K562 (cell line): ENCODE data around the gene HLA-DMB. TPM values are rescaled to one million over a fixed set of nuclear protein-coding genes. Genes with fewer than 3 reads are reported as not detected.

Experiments
- KLF6 ChIP-seq: fragments of 250-450 bp; sonication (Bioruptor Pico); IDR thresholded peaks from 2 replicates; pipeline ENCODE4 v1.4.0; 2020; ENCODE audit warnings: mild to moderate bottlenecking, moderate library complexity, borderline replicate concordance
- NCOA4 ChIP-seq: fragments of 450-650 bp; IDR thresholded peaks from 2 replicates; pipeline ENCODE4 v1.6.1; 2018; ENCODE audit warnings: mild to moderate bottlenecking; ENCODE audit not compliant: partially characterized antibody
- NFYB ChIP-seq: IDR thresholded peaks from 2 replicates; pipeline ENCODE4 v1.6.1; 2011; ENCODE audit warnings: mild to moderate bottlenecking, moderate library complexity; ENCODE audit not compliant: insufficient read length; ENCODE audit errors: extremely low read depth
- NR2C2 ChIP-seq, 2 experiments: fragments of 200-800 bp in 1 of 2; sonication (Bioruptor generic) in 1 of 2; sonication (generic) in 1 of 2; formaldehyde crosslinking in 1 of 2; IDR thresholded peaks; 2 replicates each; pipeline versions ENCODE4 v1.6.1 to v1.8.0; 2016 to 2022; ENCODE audit warnings: mild to moderate bottlenecking in 1 of 2, missing compliant biosample characterization in 1 of 2, missing genetic modification characterization in 1 of 2, missing genetic modification reagents in 1 of 2
- NUFIP1 ChIP-seq: fragments of 450-650 bp; IDR thresholded peaks from 2 replicates; pipeline ENCODE4 v1.6.1; 2018; ENCODE audit not compliant: partially characterized antibody
- SIN3A ChIP-seq, 2 experiments: fragments of 150-350 bp in 1 of 2; IDR thresholded peaks; 2 replicates each; pipeline ENCODE4 v1.6.1; 2011 to 2016; ENCODE audit warnings: borderline replicate concordance in 2 of 2, low read depth in 2 of 2, low read length in 2 of 2, mild to moderate bottlenecking in 2 of 2, moderate library complexity in 2 of 2; ENCODE audit not compliant: control insufficient read depth in 1 of 2
- SP1 ChIP-seq: sonication (generic); formaldehyde crosslinking; IDR thresholded peaks from 2 replicates; pipeline ENCODE4 v1.8.1; 2022; ENCODE audit warnings: mild to moderate bottlenecking, missing genetic modification reagents
- ZNF175 ChIP-seq: fragments of 200-800 bp; sonication (Bioruptor generic); IDR thresholded peaks from 2 replicates; pipeline ENCODE4 v1.6.1; 2016; ENCODE audit warnings: low read depth, mild to moderate bottlenecking, missing genetic modification characterization, missing compliant biosample characterization
- ZNF232 ChIP-seq: sonication (generic); formaldehyde crosslinking; IDR thresholded peaks from 2 replicates; pipeline ENCODE4 v1.8.0; 2022; ENCODE audit warnings: mild to moderate bottlenecking, missing genetic modification reagents
- ZNF644 ChIP-seq: fragments of 200-800 bp; sonication (Bioruptor generic); IDR thresholded peaks from 2 replicates; pipeline ENCODE4 v1.6.1; 2016; ENCODE audit warnings: low read depth, missing genetic modification characterization, missing compliant biosample characterization
- ZNF668 ChIP-seq: fragments of 250-450 bp; sonication (Bioruptor Pico); IDR thresholded peaks from 2 replicates; pipeline ENCODE4 v1.8.0; 2022; ENCODE audit warnings: mild to moderate bottlenecking, inconsistent platforms
- polyA plus RNA-seq, 8 experiments: library from polyadenylated mRNA; depleted of rRNA in 4 of 8; stranded (reverse) in 5 of 8; unstranded in 3 of 8; fragments of >200 nt; fragmentation: Nextera tagmentation in 2 of 8; fragmentation: Illumina TruSeq in 1 of 8; extraction: Ambion mirVana in 2 of 8; extraction: Trizol in 1 of 8; gene quantifications; 2 replicates each; pipeline versions ENCODE4 v1.2.1 to v1.2.3, GENCODE V29; 2011 to 2014; ENCODE audit warnings: inconsistent platforms in 1 of 8, missing spikeins in 1 of 8
- total RNA-seq, 7 experiments: library from RNA; depleted of rRNA in 6 of 7; stranded (reverse); fragments of >200 nt in 6 of 7; fragmentation: Illumina TruSeq in 2 of 7; extraction: Trizol in 2 of 7; gene quantifications; 2 replicates each; pipeline versions ENCODE4 v1.2.1 to v1.2.3, GENCODE V29; 2011 to 2021; ENCODE audit warnings: low replicate concordance in 1 of 7
- TF ChIP-seq, protein P1 (sequence below): sonication (generic); formaldehyde crosslinking; IDR thresholded peaks from 2 replicates; pipeline ENCODE4 v1.8.1; 2023; ENCODE audit warnings: missing genetic modification reagents, mild to moderate bottlenecking, borderline replicate concordance
- TF ChIP-seq, protein P2 (sequence below), 3 experiments: IDR thresholded peaks in 2 of 3; conservative IDR thresholded peaks in 1 of 3; 2 replicates each; pipeline ENCODE4 v1.5.1; 2011 to 2012; ENCODE audit warnings: low read length in 3 of 3, mild to moderate bottlenecking in 3 of 3, control low read depth in 2 of 3, improper control_type of control experiment in 1 of 3, inconsistent platforms in 1 of 3, low read depth in 1 of 3, mixed read lengths in 1 of 3, moderate library complexity in 1 of 3; ENCODE audit not compliant: insufficient read depth in 2 of 3
- TF ChIP-seq, protein P3 (sequence below), 2 experiments: fragments of 150-350 bp in 1 of 2; IDR thresholded peaks; 2 replicates each; pipeline ENCODE4 v1.6.1; 2012 to 2016; ENCODE audit warnings: low read depth in 2 of 2, low read length in 2 of 2, mild to moderate bottlenecking in 1 of 2, moderate library complexity in 1 of 2

HLA-DMB gene
- total and polyA plus RNA-seq, 9 of the 15 experiments (the other 6 are each of a cell fraction or from before 2014, with no cell fraction given): 0.38 TPM; not detected in 8

DNA sequence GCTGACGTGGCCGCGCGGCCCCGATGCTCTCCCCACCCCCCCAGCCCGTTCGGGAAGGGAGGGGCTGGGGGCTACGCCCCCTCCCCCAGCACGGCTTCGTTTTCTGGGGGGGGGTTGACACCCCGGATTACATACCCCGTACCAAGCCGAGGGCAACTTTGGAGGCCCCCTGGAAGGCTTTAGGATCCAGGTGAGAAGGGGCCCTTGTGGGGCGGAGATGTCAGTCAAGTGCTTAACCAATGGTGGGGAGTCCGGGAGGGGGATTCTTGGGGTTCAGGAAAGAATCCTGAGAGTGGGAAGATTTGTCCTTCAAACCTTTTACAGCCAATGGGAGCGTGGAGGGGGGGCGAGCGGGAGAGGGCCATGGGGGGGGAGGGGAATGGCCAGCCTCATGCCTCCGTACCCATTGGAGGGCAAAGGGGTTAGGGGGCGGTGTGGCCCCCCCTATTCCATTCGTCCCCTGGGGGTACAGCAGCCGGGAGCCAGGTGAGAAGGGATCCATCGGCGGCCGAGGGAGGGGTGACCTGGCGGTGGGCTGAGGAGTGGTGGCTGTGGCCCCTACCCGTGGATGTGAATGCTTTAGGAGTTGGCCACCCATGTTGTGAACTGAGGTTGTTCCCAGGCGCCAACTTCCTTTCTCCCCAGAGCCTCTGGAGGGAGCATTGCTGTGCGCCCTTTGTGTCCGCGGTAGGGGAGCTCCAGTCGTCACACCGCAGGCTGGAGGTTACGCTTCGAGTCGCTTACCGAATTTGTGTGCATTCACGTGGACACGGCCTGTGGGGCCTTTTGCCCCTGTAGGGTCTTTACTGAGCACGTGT is 28.2 kb upstream of the HLA-DMB start (continued):
- TF ChIP-seq, protein P1, sequence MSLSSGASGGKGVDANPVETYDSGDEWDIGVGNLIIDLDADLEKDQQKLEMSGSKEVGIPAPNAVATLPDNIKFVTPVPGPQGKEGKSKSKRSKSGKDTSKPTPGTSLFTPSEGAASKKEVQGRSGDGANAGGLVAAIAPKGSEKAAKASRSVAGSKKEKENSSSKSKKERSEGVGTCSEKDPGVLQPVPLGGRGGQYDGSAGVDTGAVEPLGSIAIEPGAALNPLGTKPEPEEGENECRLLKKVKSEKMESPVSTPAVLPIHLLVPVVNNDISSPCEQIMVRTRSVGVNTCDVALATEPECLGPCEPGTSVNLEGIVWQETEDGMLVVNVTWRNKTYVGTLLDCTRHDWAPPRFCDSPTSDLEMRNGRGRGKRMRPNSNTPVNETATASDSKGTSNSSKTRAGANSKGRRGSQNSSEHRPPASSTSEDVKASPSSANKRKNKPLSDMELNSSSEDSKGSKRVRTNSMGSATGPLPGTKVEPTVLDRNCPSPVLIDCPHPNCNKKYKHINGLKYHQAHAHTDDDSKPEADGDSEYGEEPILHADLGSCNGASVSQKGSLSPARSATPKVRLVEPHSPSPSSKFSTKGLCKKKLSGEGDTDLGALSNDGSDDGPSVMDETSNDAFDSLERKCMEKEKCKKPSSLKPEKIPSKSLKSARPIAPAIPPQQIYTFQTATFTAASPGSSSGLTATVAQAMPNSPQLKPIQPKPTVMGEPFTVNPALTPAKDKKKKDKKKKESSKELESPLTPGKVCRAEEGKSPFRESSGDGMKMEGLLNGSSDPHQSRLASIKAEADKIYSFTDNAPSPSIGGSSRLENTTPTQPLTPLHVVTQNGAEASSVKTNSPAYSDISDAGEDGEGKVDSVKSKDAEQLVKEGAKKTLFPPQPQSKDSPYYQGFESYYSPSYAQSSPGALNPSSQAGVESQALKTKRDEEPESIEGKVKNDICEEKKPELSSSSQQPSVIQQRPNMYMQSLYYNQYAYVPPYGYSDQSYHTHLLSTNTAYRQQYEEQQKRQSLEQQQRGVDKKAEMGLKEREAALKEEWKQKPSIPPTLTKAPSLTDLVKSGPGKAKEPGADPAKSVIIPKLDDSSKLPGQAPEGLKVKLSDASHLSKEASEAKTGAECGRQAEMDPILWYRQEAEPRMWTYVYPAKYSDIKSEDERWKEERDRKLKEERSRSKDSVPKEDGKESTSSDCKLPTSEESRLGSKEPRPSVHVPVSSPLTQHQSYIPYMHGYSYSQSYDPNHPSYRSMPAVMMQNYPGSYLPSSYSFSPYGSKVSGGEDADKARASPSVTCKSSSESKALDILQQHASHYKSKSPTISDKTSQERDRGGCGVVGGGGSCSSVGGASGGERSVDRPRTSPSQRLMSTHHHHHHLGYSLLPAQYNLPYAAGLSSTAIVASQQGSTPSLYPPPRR: 0 out of 2 replicates have a peak, but pooled peaks have one; percentile 25
- TF ChIP-seq, protein P2, sequence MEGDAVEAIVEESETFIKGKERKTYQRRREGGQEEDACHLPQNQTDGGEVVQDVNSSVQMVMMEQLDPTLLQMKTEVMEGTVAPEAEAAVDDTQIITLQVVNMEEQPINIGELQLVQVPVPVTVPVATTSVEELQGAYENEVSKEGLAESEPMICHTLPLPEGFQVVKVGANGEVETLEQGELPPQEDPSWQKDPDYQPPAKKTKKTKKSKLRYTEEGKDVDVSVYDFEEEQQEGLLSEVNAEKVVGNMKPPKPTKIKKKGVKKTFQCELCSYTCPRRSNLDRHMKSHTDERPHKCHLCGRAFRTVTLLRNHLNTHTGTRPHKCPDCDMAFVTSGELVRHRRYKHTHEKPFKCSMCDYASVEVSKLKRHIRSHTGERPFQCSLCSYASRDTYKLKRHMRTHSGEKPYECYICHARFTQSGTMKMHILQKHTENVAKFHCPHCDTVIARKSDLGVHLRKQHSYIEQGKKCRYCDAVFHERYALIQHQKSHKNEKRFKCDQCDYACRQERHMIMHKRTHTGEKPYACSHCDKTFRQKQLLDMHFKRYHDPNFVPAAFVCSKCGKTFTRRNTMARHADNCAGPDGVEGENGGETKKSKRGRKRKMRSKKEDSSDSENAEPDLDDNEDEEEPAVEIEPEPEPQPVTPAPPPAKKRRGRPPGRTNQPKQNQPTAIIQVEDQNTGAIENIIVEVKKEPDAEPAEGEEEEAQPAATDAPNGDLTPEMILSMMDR (IDR thresholded peaks at IDR 0.05 in 2 of 3, conservative IDR thresholded peaks at IDR 0.05 in 1 of 3; ENCODE audit: insufficient read depth in 2 of 3, low read depth in 1 of 3, low read length in 3 of 3): peak; percentile 25 to 34 (median 31); a peak in 3 of 6 replicates
- TF ChIP-seq ZNF175 (CRISPR knock-in tag) (peak; percentile 4; the same call in 1 of the 2 replicates), NUFIP1 (peak; percentile 51), NFYB (peak; percentile 52), NR2C2 (CRISPR knock-in tag; IDR thresholded peaks at IDR 0.05) (peak; percentile 27; the same call in 1 of the 2 replicates), NR2C2 (tag; IDR thresholded peaks at IDR 0.05) (no peak), NCOA4 (no peak), KLF6 (CRISPR knock-in tag) (peak; percentile 95), SIN3A (IDR thresholded peaks at IDR 0.05; ENCODE audit: borderline replicate concordance in 2 of 2, control insufficient read depth in 1 of 2, low read depth in 2 of 2, low read length in 2 of 2) (peak in 1 of 2 experiments; percentile 67; a peak in 1 of 4 replicates), SP1 (CRISPR knock-in tag) (peak; percentile 60), ZNF668 (no peak), ZNF232 (CRISPR knock-in tag) (0 out of 2 replicates have a peak, but pooled peaks have one; percentile 63), ZNF644 (peak; percentile 5; the same call in 1 of the 2 replicates)
- TF ChIP-seq, protein P3, sequence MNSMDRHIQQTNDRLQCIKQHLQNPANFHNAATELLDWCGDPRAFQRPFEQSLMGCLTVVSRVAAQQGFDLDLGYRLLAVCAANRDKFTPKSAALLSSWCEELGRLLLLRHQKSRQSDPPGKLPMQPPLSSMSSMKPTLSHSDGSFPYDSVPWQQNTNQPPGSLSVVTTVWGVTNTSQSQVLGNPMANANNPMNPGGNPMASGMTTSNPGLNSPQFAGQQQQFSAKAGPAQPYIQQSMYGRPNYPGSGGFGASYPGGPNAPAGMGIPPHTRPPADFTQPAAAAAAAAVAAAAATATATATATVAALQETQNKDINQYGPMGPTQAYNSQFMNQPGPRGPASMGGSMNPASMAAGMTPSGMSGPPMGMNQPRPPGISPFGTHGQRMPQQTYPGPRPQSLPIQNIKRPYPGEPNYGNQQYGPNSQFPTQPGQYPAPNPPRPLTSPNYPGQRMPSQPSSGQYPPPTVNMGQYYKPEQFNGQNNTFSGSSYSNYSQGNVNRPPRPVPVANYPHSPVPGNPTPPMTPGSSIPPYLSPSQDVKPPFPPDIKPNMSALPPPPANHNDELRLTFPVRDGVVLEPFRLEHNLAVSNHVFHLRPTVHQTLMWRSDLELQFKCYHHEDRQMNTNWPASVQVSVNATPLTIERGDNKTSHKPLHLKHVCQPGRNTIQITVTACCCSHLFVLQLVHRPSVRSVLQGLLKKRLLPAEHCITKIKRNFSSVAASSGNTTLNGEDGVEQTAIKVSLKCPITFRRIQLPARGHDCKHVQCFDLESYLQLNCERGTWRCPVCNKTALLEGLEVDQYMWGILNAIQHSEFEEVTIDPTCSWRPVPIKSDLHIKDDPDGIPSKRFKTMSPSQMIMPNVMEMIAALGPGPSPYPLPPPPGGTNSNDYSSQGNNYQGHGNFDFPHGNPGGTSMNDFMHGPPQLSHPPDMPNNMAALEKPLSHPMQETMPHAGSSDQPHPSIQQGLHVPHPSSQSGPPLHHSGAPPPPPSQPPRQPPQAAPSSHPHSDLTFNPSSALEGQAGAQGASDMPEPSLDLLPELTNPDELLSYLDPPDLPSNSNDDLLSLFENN (IDR thresholded peaks at IDR 0.05; ENCODE audit: low read depth in 2 of 2, low read length in 2 of 2): 0 out of 4 replicates have a peak, but pooled peaks of 1 of the 2 experiments have one; percentile 13
